GM23248 (cell line): ENCODE results near the gene AKAP13.
"Not testable (repeated sequence)": the region's sequence is repeated elsewhere in the genome, so short reads cannot be mapped to it uniquely, and the experiment has no call there.

Experiments used
- EZH2 ChIP-seq: fragments of 200-600 bp; sonication (generic); IDR thresholded peaks from 2 replicates; pipeline ENCODE4 v1.6.1; 2018; ENCODE audit warnings: antibody characterized with exemption, mild to moderate bottlenecking; ENCODE audit not compliant: insufficient read depth, poor library complexity, severe bottlenecking
- EZH2phosphoT487 ChIP-seq: fragments of 200-600 bp; sonication (generic); IDR thresholded peaks from 2 replicates; pipeline ENCODE4 v1.6.1; 2018; ENCODE audit warnings: antibody characterized with exemption, moderate library complexity, mild to moderate bottlenecking, low read depth; ENCODE audit not compliant: insufficient read depth

DNA sequence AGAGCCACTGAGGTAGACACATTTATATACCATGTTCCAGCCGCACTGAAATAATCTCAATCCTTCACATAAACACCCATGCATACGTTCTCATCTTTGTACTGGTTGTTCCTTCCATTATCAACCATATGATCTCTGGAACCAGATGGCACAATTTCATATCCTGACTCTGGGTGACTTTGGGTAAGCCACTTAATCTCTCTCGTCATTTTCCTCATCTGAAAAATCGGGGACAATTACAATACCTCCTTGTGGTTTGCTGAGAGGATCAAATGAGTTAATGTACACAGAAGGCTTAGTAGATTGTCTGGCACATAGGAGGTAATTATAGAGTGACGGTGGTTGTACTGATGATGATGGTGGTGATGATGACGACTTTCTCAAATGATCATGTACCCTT is 38.2 kb upstream of the AKAP13 start:
- not testable (repeated sequence) for TF ChIP-seq EZH2, EZH2phosphoT487
